ENCODE measurements around the gene AQP3.
"Not testable (repeated sequence)": the region's sequence is repeated elsewhere in the genome, so short reads cannot be mapped to it uniquely, and the experiment has no call there.

Gene AQP3

GRCh38 chr9:33395159-33395879, 52.1 kb downstream of the AQP3 start:
- DNase-seq (ENCODE audit: low read depth in 2 of 2); H3K4me3 ChIP-seq (replicated peaks in 1 of 2; ENCODE audit: low read depth in 2 of 2, low read length in 2 of 2): not testable (repeated sequence)

GRCh38 chr9:33393986-33394385, 53.4 kb downstream of the AQP3 start:
- peak in 1 of 2 donors; percentile 45 for DNase-seq (ENCODE audit: low read depth in 2 of 2)
- not testable (repeated sequence) for H3K4me3 ChIP-seq (replicated peaks in 1 of 2; ENCODE audit: low read depth in 2 of 2, low read length in 2 of 2)

GRCh38 chr9:33393581-33393980, 53.8 kb downstream of the AQP3 start:
- no peak for TF ChIP-seq CTCF (IDR thresholded peaks at IDR 0.05; ENCODE audit: low read depth, low read length)
- DNase-seq (ENCODE audit: low read depth in 2 of 2) = no peak
- no peak overlapping the region for H3K4me3 ChIP-seq (replicated peaks in 1 of 2; ENCODE audit: low read depth in 2 of 2, low read length in 2 of 2)

GRCh38 chr9:33392591-33393021, 54.8 kb downstream of the AQP3 start:
- not testable (repeated sequence) for DNase-seq (ENCODE audit: low read depth in 2 of 2); H3K4me3 ChIP-seq (replicated peaks in 1 of 2; ENCODE audit: low read depth in 2 of 2, low read length in 2 of 2)

Measured in cardiac fibroblast (primary cell).